ENCODE data around the gene MIEF2. TPM values are rescaled to one million over a fixed set of nuclear protein-coding genes. Genes with fewer than 3 reads are reported as not detected.

MIEF2 gene
- polyA plus RNA-seq, 10 donors: 8.7 to 13.8 (median 10.3) TPM

GRCh38 chr17:18233803-18234518, 26.5 kb upstream of the MIEF2 start:
- DNase-seq: no peak

GRCh38 chr17:18234853-18235380, 25.5 kb upstream of the MIEF2 start:
- no peak for DNase-seq

DNA sequence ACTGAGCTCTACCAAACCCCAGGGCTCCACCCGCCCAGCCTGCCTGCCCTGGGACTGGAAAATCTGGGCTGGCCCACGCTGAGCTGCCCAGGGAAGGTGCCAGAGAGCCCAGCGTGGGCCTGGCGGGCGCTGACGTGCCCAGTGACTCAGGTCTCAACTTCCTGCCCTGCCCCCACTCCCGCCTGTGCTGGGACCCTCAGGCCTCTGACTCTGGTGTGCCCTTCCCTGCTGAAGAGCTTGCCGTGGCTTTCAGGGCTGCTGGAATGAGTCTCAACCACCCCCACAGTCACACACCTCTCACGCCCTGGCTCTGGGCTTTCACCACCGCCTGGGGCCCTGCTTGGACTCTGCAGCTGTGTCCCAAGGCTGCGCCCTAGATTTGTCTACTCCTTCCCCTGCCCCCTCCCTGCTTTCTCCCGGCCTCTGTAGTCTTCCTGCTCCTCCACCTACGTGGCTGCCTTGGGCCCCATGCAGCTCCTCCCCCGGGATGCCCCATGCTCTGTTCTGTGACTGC, 24.7 kb upstream of the MIEF2 start:
- DNase-seq: no peak

DNA sequence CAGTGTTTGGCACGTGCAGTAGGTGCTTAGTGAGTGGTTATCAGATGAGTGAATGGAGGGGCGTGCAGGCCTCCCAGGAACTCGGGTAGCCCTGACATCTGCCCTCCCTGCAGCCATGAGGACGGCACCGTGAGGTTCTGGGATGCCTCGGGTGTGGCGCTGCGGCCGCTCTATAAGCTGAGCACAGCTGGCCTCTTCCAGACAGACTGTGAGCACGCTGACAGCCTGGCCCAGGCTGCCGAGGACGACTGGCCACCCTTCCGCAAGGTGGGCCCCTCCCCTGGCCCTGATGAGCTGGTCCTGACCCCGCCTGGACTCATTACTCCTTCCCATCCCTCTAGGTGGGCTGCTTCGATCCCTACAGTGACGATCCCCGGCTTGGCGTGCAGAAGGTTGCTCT, 24.0 kb upstream of the MIEF2 start:
- DNase-seq: no peak

DNA sequence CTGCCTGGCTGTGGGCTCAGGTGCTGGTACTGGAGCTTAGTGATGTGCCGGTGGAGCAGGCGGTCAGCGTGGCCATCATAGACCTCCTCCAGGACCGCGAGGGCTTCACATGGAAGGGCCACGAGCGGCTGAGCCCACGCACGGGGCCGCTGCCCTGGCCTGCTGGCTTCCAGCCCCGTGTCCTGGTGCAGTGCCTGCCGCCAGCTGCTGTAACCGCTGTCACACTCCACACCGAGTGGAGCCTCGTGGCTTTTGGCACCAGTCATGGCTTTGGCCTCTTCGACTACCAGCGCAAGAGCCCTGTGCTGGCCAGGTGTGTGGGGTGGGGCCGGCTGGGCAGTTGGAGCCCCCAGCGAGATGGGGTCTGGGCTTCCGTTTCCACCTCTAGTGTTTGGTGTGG, 23.0 kb upstream of the MIEF2 start:
- DNase-seq: no peak

GRCh38 chr17:18238299-18238698, 22.2 kb upstream of the MIEF2 start:
- no peak for DNase-seq

DNA sequence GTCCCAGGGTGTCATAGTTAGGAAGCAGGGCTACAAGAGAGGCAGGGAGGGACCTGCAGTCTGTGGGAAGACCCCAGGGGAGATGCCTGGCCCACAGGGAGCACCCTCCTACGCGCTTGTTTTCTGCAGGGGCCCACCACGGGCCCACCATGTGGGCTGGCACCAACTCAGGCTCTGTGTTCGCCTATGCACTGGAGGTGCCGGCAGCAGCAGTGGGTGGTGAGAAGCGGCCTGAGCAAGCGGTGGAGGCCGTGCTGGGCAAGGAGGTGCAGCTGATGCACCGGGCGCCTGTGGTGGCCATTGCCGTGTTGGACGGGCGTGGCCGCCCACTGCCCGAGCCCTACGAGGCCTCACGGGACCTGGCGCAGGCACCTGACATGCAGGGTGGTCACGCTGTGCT, 20.0 kb upstream of the MIEF2 start:
- DNase-seq: no peak

GRCh38 chr17:18241229-18241871, 19.1 kb upstream of the MIEF2 start:
- no peak for DNase-seq

DNA sequence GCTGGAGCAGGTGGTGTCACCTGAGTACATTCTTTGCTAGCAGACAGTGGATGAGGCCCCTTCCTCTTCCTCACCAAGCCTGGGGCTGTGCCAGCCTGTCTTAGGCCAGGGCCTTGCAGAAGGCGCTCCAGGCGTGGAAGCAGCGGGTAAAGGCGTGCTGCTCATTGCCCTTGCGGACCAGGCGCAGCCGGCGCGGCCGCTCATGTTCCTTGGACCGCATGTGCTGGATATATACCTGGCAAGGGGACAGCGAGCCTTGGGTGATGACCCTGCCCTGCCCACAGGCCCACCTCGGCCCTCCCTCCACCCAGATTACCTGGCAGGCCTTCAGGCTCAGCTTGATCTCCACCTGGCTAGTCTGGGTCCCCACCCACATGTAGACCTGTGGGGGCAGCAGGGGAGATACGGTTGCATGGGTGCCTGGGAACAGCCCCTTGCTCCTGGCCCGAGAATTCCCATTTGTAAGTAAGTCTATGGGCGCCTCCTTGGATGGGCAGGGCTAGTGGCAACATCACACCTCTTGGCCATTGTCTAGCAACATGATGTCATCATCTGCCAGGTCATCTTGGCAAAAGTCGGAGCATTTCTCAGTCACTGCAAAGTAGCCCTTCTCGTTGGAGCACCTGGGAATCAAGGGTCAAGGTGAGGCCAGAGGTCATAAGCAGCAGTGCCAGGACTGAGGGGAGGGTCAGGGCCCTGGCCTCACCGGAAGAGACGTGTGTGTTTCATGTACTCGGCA, 15.3 kb upstream of the MIEF2 start:
- DNase-seq: no peak

- DNase-seq: no peak
These were observed 14.2 kb upstream of the MIEF2 start for GRCh38 chr17:18246109-18246725.

GRCh38 chr17:18246880-18247612, 13.4 kb upstream of the MIEF2 start:
- peak in 2 of 3 donors; percentile 29 to 60 for DNase-seq

GRCh38 chr17:18247613-18248001, 12.9 kb upstream of the MIEF2 start:
- DNase-seq: peak in 2 of 3 donors; percentile 40 to 73

GRCh38 chr17:18248300-18248731, 12.1 kb upstream of the MIEF2 start:
- DNase-seq: peak; percentile 62 to 92 (median 82)

- no peak for DNase-seq
These were observed 11.7 kb upstream of the MIEF2 start for GRCh38 chr17:18248811-18249210.

DNA sequence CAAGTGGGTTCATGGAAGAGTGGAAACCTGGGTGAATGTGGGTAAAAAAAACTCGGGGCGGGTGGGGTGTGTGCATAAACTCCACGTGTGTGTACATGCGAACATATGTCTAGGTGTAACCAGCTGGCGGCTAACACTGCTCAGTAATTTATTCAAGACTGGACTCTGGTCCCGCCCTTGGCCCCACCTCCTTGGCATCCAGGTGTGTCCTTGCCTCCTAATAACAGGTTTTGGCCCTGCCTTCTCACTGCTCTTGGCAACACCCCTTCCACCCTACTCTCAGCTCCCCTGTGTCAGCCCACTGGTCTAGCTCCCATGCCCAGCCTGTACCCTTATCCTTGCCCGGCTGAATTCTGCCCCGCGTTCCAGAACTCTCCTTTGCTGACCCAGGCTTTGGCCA, 10.2 kb upstream of the MIEF2 start:
- DNase-seq: no peak

DNA sequence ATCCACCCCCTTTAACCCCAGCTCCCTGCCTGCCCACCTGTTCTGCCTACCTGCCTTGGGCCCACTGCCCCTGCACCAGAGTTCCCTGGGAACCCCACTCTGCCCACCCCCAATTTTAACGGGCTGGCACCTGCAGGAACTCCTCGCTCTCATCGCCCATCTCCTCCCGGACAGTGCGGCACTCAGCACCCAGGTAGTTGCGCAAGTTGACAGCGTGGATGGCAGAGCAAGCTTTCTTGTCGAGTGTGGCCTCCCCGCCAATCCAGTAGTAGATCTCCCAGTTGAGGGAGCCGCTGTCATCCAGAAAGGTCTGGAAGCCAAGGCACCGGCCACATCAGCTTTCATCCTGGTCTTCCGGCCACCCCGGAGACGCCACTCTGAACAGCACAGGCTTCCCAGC, 9.8 kb upstream of the MIEF2 start:
- no peak for DNase-seq

- DNase-seq: no peak
These were observed 9.3 kb upstream of the MIEF2 start for GRCh38 chr17:18251204-18251603.

DNA sequence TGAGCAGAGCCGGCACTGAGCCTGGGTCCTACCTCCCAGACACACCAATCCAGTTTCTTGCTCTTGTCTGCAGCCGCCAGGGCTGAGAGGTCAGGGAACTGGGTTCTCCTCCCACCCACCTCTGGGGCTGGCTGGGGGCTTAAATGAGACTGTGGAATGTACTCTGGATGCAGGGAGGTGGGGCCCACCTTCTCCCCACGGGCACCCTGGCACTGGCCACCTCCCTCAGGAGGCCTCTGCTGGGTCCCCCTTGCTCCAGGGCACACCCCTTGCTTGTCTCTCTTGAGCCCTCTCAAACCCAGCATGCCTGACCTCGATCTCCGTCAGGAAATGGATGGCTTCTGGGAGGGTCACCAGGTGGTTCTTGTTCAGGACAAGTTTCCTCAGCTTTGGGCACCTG, 8.3 kb upstream of the MIEF2 start:
- no peak for DNase-seq

GRCh38 chr17:18253187-18253884, 7.1 kb upstream of the MIEF2 start:
- DNase-seq: no peak

DNA sequence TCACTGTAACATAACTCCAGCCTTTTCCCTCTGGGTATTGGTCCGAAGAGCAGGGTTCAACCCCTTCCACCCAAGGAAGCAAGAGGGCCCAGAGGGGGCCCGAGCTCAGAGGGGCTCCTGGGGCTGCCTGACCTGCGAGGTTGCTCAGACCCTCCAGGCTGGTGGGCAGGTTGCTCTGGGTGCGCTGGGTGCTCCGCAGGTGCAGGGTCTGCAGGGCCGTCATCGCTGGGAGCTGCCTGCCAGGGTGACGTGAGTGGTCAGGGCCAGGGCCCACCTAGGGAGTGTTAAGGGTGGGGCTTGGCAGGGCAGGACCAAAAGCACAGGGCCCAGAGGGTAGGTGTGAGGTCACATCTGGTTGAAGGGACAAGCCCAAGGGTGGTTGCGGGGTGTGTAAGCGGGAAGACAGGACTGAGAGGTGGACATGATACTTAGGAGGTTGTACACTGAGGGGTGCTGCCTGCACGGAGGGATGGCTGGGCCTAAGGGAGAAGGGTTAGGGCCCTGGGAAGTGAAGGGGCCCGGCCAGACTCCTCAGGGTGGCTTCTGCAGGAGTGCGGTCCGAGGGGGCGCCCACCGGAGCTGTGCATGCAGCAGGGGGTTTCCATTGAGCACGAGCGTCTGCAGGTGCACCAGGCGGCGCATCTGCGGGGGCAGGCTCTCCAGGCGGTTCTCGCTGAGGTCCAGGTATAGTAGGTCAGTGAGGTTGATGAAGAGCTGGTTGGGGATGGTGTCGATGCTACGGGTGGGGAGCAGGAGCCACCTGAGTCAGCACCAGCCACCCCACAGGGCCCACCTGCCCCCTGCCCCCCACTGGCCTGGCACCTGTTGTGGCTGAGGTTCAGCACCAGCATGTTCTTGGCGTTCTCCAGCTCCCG, 6.3 kb upstream of the MIEF2 start:
- DNase-seq: no peak

Data from muscle of back (tissue), 11 donors.